Measurements from ENCODE around the gene ABHD16A.

Gene ABHD16A

GRCh38 chr6:31642798-31643570 is 60.1 kb downstream of the ABHD16A start:
- Histone ChIP-seq H4K20me1 (ENCODE audit: insufficient read depth, low read length, poor library complexity, severe bottlenecking) (peaks cover 8% of the 10 kb centered on the region), H3K9me2 (replicated peaks; ENCODE audit: low read depth, low read length) (no peaks in the 10 kb centered on the region), H3K9me3 (ENCODE audit: insufficient read depth, low read depth, low read length) (no peaks in the 10 kb centered on the region), H3K4me3 (ENCODE audit: low read length, poor library complexity, severe bottlenecking) (no peak overlapping the region), H3K4me1 (ENCODE audit: insufficient read depth, low read length, poor library complexity, severe bottlenecking) (no peaks in the 10 kb centered on the region), H3K27me3 (ENCODE audit: insufficient read depth, low read length, poor library complexity, severe bottlenecking) (no peaks in the 10 kb centered on the region), H3K36me3 (ENCODE audit: insufficient read depth, low read length) (peaks cover 91% of the 10 kb centered on the region; the same call in 1 of the 2 replicates), H3K4me2 (ENCODE audit: low read depth, low read length, poor library complexity, severe bottlenecking) (no peak overlapping the region), H2AFZ (ENCODE audit: low read length) (no peak overlapping the region), H3K79me2 (ENCODE audit: insufficient read depth, low read length) (peaks cover 22% of the 10 kb centered on the region; the same call in 1 of the 2 replicates), H3K9ac (ENCODE audit: low read depth, low read length, poor library complexity, severe bottlenecking) (no peak overlapping the region), H3F3A (ENCODE audit: low read depth) (peaks cover 10% of the 10 kb centered on the region; the same call in 1 of the 2 replicates)
- TF ChIP-seq EZH2phosphoT487 (IDR thresholded peaks at IDR 0.05; ENCODE audit: borderline replicate concordance) (no peak), CTCF (conservative IDR thresholded peaks at IDR 0.05; ENCODE audit: low read length) (no peak)

DNA sequence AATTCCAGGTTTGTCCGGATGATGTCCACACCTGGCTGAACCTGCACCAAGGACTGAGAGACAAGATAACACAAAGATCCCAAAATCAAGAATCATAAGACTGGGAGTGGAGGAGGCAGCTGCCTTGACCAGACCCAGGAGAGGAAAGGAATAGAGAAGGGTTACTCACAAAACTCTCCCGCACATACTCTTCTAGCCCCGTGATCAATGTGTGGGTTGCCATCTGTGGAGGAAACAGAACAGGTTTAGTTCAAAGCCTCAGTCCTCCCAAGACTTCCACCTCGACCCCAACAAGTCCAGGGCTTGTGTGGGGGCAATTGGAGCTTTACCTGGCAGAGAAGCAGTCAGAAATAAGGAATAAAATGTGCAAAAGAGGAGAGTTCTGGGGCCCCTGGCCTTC is 61.8 kb downstream of the ABHD16A start:
- H3K9me3 ChIP-seq (ENCODE audit: insufficient read depth, low read depth, low read length), result no peaks in the 10 kb centered on the region
- H2AFZ ChIP-seq (ENCODE audit: low read length), result no peak overlapping the region
- no peaks in the 10 kb centered on the region for H3K27me3 ChIP-seq (ENCODE audit: insufficient read depth, low read length, poor library complexity, severe bottlenecking)
- peaks cover 19% of the 10 kb centered on the region; the same call in 1 of the 2 replicates for H3F3A ChIP-seq (ENCODE audit: low read depth)
- H3K9me2 ChIP-seq (replicated peaks; ENCODE audit: low read depth, low read length), result no peaks in the 10 kb centered on the region
- H3K4me2 ChIP-seq (ENCODE audit: low read depth, low read length, poor library complexity, severe bottlenecking), result no peak overlapping the region
- TF ChIP-seq EZH2phosphoT487 (IDR thresholded peaks at IDR 0.05; ENCODE audit: borderline replicate concordance), result no peak
- TF ChIP-seq CTCF (conservative IDR thresholded peaks at IDR 0.05; ENCODE audit: low read length), result no peak
- H4K20me1 ChIP-seq (ENCODE audit: insufficient read depth, low read length, poor library complexity, severe bottlenecking), result peaks cover 10% of the 10 kb centered on the region
- peaks cover 92% of the 10 kb centered on the region for H3K36me3 ChIP-seq (ENCODE audit: insufficient read depth, low read length)
- no peak overlapping the region for H3K4me3 ChIP-seq (ENCODE audit: low read length, poor library complexity, severe bottlenecking)
- H3K9ac ChIP-seq (ENCODE audit: low read depth, low read length, poor library complexity, severe bottlenecking), result no peak overlapping the region
- no peaks in the 10 kb centered on the region for H3K4me1 ChIP-seq (ENCODE audit: insufficient read depth, low read length, poor library complexity, severe bottlenecking)
- H3K79me2 ChIP-seq (ENCODE audit: insufficient read depth, low read length), result peaks cover 13% of the 10 kb centered on the region; the same call in 1 of the 2 replicates

- Histone ChIP-seq H3K79me2 (ENCODE audit: insufficient read depth, low read length) (peaks cover 12% of the 10 kb centered on the region; the same call in 1 of the 2 replicates), H3K27me3 (ENCODE audit: insufficient read depth, low read length, poor library complexity, severe bottlenecking) (no peaks in the 10 kb centered on the region), H3K9me3 (ENCODE audit: insufficient read depth, low read depth, low read length) (no peaks in the 10 kb centered on the region), H2AFZ (ENCODE audit: low read length) (no peak overlapping the region), H3F3A (ENCODE audit: low read depth) (peaks cover 19% of the 10 kb centered on the region; the same call in 1 of the 2 replicates), H3K9ac (ENCODE audit: low read depth, low read length, poor library complexity, severe bottlenecking) (no peak overlapping the region), H3K4me3 (ENCODE audit: low read length, poor library complexity, severe bottlenecking) (no peak overlapping the region), H3K4me2 (ENCODE audit: low read depth, low read length, poor library complexity, severe bottlenecking) (no peak overlapping the region), H4K20me1 (ENCODE audit: insufficient read depth, low read length, poor library complexity, severe bottlenecking) (peaks cover 12% of the 10 kb centered on the region), H3K36me3 (ENCODE audit: insufficient read depth, low read length) (peaks cover 92% of the 10 kb centered on the region), H3K4me1 (ENCODE audit: insufficient read depth, low read length, poor library complexity, severe bottlenecking) (no peaks in the 10 kb centered on the region), H3K9me2 (replicated peaks; ENCODE audit: low read depth, low read length) (no peaks in the 10 kb centered on the region)
- TF ChIP-seq EZH2phosphoT487 (IDR thresholded peaks at IDR 0.05; ENCODE audit: borderline replicate concordance), result no peak
- no peak for TF ChIP-seq CTCF (conservative IDR thresholded peaks at IDR 0.05; ENCODE audit: low read length)
These were observed 62.5 kb downstream of the ABHD16A start for GRCh38 chr6:31640612-31641011.
